GM12878 (cell line): ENCODE results near the gene GPR179. TPM values are rescaled to one million over a fixed set of nuclear protein-coding genes. Genes with fewer than 3 reads are reported as not detected.

Experiments
- ATAC-seq: fragments of 200-7000 bp; cut with Tn5 transposase; 3 replicates; pipeline ENCODE4 v1.9.1; 2020; ENCODE audit warnings: mild to moderate bottlenecking, moderate library complexity
- BruUV-seq: library from RNA; stranded (reverse); fragments of 400-500 nt; replicated peaks from 2 replicates; lab custom pipeline; 2021; lab: Mats Ljungman, UMichigan
- CTCF ChIA-PET: fragments of 300-600 bp; sonication (Branson Sonifier 250); formaldehyde crosslinking; extraction: SDS; loops from one replicate; lab custom pipeline; 2021; ENCODE audit warnings: inconsistent platforms; lab: Yijun Ruan, JAX
- POLR2A ChIA-PET: fragments of 350-600 bp; formaldehyde crosslinking; extraction: SDS; loops from one replicate; lab custom pipeline; 2021; ENCODE audit warnings: inconsistent platforms; lab: Charles Lee
- RAD21 ChIA-PET: fragments of 300-600 bp; sonication (Branson Sonifier 250); formaldehyde crosslinking; loops from one replicate; lab custom pipeline; 2023; ENCODE audit warnings: antibody characterized with exemption; ENCODE audit not compliant: unreplicated experiment; lab: Charles Lee
- SMC1A ChIA-PET: fragments of 300-600 bp; sonication (Branson Sonifier 250); formaldehyde crosslinking; loops from one replicate; lab custom pipeline; 2023; ENCODE audit not compliant: unreplicated experiment, uncharacterized antibody; lab: Charles Lee
- DNase-seq: peaks from one replicate; pipeline ENCODE4 v3.0.0-alpha.2; 2011; ENCODE audit warnings: low read depth, low spot score
- FAIRE-seq: peaks from 3 replicates; lab custom pipeline; 2011; peaks lifted over from hg19 to GRCh38; lab: Jason Lieb, UNC
- H2AFZ ChIP-seq: 2 replicates; pipeline ENCODE4 v1.6.0; 2011; ENCODE audit warnings: low read depth, low read length, control low read depth; ENCODE audit not compliant: control insufficient read depth
- H3K27ac ChIP-seq: 2 replicates; pipeline ENCODE4 v1.5.1; 2011; ENCODE audit warnings: control low read depth; ENCODE audit not compliant: control insufficient read depth, insufficient read depth
- H3K27me3 ChIP-seq, 2 experiments: replicated peaks in 1 of 2; 2 replicates each; pipeline versions ENCODE4 v1.6.0 to v1.6.1; 2011; ENCODE audit warnings: low read length in 1 of 2; ENCODE audit not compliant: control insufficient read depth in 2 of 2, insufficient read depth in 2 of 2
- H3K36me3 ChIP-seq, 2 experiments: 2 replicates each; pipeline ENCODE4 v1.5.1; 2011; ENCODE audit warnings: low read length in 1 of 2; ENCODE audit not compliant: control insufficient read depth in 2 of 2, insufficient read depth in 2 of 2
- H3K4me1 ChIP-seq: 2 replicates; pipeline ENCODE4 v1.6.1; 2011; ENCODE audit warnings: mild to moderate bottlenecking, low read length, moderate library complexity, mixed read lengths; ENCODE audit not compliant: control insufficient read depth, insufficient read depth
- H3K4me2 ChIP-seq: 2 replicates; pipeline ENCODE4 v1.6.0; 2011; ENCODE audit warnings: control low read depth; ENCODE audit not compliant: control insufficient read depth, insufficient read depth
- H3K4me3 ChIP-seq: fragments of 200-600 bp; sonication (generic); 2 replicates; pipeline ENCODE4 v1.5.1; 2016
- H3K79me2 ChIP-seq: 2 replicates; pipeline ENCODE4 v1.6.0; 2011; ENCODE audit warnings: low read length; ENCODE audit not compliant: control insufficient read depth, insufficient read depth
- H3K9ac ChIP-seq: 2 replicates; pipeline ENCODE4 v1.8.0; 2011; ENCODE audit warnings: low read length, control low read depth, mixed read lengths; ENCODE audit not compliant: control insufficient read depth, insufficient read depth
- H3K9me3 ChIP-seq: replicated peaks from 3 replicates; pipeline ENCODE4 v1.5.1; 2011; ENCODE audit warnings: mild to moderate bottlenecking, low read length; ENCODE audit not compliant: control insufficient read depth, insufficient read depth
- H4K20me1 ChIP-seq: 2 replicates; pipeline ENCODE4 v1.6.0; 2011; ENCODE audit not compliant: control insufficient read depth, insufficient read depth
- BCL11A ChIP-seq: IDR thresholded peaks from 2 replicates; pipeline ENCODE4 v1.6.1; 2011; ENCODE audit warnings: low read depth, low read length
- CEBPB ChIP-seq, 2 experiments: fragments of 150-350 bp in 1 of 2; IDR thresholded peaks; 2 replicates each; pipeline ENCODE4 v1.6.1; 2012 to 2014; ENCODE audit warnings: low read depth in 2 of 2, low read length in 2 of 2, borderline replicate concordance in 1 of 2, inconsistent platforms in 1 of 2
- DPF2 ChIP-seq: fragments of 450-650 bp; IDR thresholded peaks from 2 replicates; pipeline ENCODE4 v1.6.1; 2017; ENCODE audit warnings: mild to moderate bottlenecking
- ETV6 ChIP-seq, 2 experiments: fragments of 450-650 bp in 1 of 2; IDR thresholded peaks in 1 of 2; conservative IDR thresholded peaks in 1 of 2; 2 replicates each; pipeline ENCODE4 v1.6.1; 2014; ENCODE audit warnings: antibody characterized with exemption in 1 of 2, borderline replicate concordance in 1 of 2, low read depth in 1 of 2, mild to moderate bottlenecking in 1 of 2, moderate library complexity in 1 of 2
- NRF1 ChIP-seq: conservative IDR thresholded peaks from 2 replicates; pipeline ENCODE4 v1.6.1; 2011; ENCODE audit warnings: mild to moderate bottlenecking, low read depth, low read length, improper control_type of control experiment
- PAX8 ChIP-seq: fragments of 450-650 bp; IDR thresholded peaks from 2 replicates; pipeline ENCODE4 v1.6.1; 2017; ENCODE audit warnings: mild to moderate bottlenecking, moderate library complexity
- RBBP5 ChIP-seq: fragments of 200-600 bp; sonication (generic); conservative IDR thresholded peaks from 2 replicates; pipeline ENCODE4 v1.6.1; 2016
- SPI1 ChIP-seq: IDR thresholded peaks from 2 replicates; pipeline ENCODE4 v1.6.1; 2011; ENCODE audit warnings: low read depth, mild to moderate bottlenecking, low read length, moderate library complexity, borderline replicate concordance; ENCODE audit not compliant: insufficient read depth
- YY1 ChIP-seq: IDR thresholded peaks from 2 replicates; pipeline ENCODE4 v1.6.1; 2011; ENCODE audit warnings: low read depth, mild to moderate bottlenecking, low read length
- ZBTB33 ChIP-seq: fragments of 450-650 bp; IDR thresholded peaks from 2 replicates; pipeline ENCODE4 v1.6.1; 2017; ENCODE audit warnings: mild to moderate bottlenecking
- WGBS: methylation state at CpG from one replicate; pipeline ENCODE4 v1.1.6; 2016; ENCODE audit warnings: low lambda C conversion rate; ENCODE audit not compliant: insufficient replicate concordance, insufficient coverage; ENCODE audit errors: missing lambda C conversion rate; 5-methylcytosine and 5-hydroxymethylcytosine counted together
- in situ Hi-C: fragments of 300-500 bp; cut with MboI; formaldehyde crosslinking; loops from 9 replicates; pipeline ENCODE4 v1.14.3; 2018; ENCODE audit warnings: mixed read lengths
- intact Hi-C: fragments of 100-400 bp; cut with micrococcal nuclease; formaldehyde crosslinking; loops from one replicate; pipeline ENCODE4 v1.14.2; 2022; ENCODE audit not compliant: unreplicated experiment
- polyA plus RNA-seq, 11 experiments: library from polyadenylated mRNA; depleted of rRNA in 4 of 11; unstranded in 6 of 11; stranded (reverse) in 5 of 11; fragments of >200 nt; fragmentation: Nextera tagmentation in 4 of 11; fragmentation: Illumina TruSeq in 1 of 11; extraction: Ambion mirVana in 4 of 11; extraction: Trizol in 1 of 11; gene quantifications; 1 replicate in 1 of 11; 2 replicates in 10 of 11; pipeline versions ENCODE4 v1.2.1 to v1.2.3, GENCODE V29; 2011 to 2016; ENCODE audit warnings: inconsistent platforms in 2 of 11, missing spikeins in 2 of 11, low read depth in 1 of 11
- total RNA-seq, 4 experiments: library from RNA; depleted of rRNA in 3 of 4; stranded (reverse); fragments of >200 nt in 3 of 4; fragmentation: Illumina TruSeq in 1 of 4; extraction: Trizol in 1 of 4; gene quantifications; 2 replicates each; pipeline versions ENCODE4 v1.2.1 to v1.2.3, GENCODE V29; 2013 to 2021
- TF ChIP-seq, protein P1 (sequence below): IDR thresholded peaks from 2 replicates; pipeline ENCODE4 v1.6.1; 2012; ENCODE audit warnings: low read depth, low read length, improper control_type of control experiment

The GPR179 gene
- total and polyA plus RNA-seq, 10 of the 15 experiments (the other 5 are each of a cell fraction or from before 2014, with no cell fraction given) = under 0.01 to 0.08 (median 0.01) TPM; not detected in 3

DNA sequence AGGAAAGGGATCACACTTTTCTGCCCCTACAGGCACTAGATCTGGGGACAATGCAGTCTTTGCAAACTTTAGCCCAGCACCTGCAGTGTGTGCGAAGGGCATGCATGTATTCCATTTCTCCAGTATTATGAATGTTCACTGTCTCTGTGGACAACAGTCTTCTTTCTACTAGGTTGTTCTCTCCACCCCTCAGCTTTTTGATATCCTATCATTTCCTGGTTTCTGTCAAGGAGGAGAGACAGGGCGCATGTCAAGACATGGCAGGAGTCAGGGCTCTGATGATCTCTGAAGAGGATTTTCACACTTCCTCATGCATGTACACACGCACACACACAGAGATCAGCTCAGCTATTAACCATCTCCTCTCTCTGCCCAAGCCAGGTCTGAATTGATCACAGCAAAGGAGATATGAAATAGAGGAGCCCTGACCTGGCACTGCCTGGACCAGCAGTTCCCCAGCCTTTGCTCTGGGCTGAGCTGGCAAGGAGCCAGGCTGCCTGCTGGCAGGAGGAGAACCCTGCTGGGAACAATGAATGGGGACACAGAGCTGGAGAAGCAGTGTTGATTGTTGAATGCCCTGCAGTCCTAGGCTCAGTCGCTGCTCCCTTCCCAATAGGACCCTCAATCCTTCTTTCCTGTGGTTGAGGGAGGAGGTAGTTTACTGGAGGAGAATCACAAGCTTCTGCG lies 2.6 kb downstream of the GPR179 start:
- H3K27ac ChIP-seq = no peak overlapping the region
- no peak for TF ChIP-seq YY1
- TF ChIP-seq DPF2 = no peak
- in situ Hi-C loops (loop anchor here (10.0 kb wide), 1 partner anchor 134 kb away; no protein-coding TSS in a partner anchor), intact Hi-C loops (no loop called here)
- 39% methylated on average over 5 of the region's 5 CpGs for WGBS
- SMC1A ChIA-PET = interaction anchor here (0.5 to 1.7 kb wide), 3 partner anchors 12 to 73 kb away, joined by 3 to 6 read pairs (median 4); no protein-coding TSS in a partner anchor
- H3K4me3 ChIP-seq = no peak overlapping the region
- DNase-seq = no peak
- CTCF ChIA-PET = interaction anchor here (1.2 to 1.4 kb wide), 3 partner anchors 8 to 73 kb away, joined by 3 to 4 read pairs (median 3); no protein-coding TSS in a partner anchor
- POLR2A ChIA-PET = no interaction called here
- no peaks in the 10 kb centered on the region for H3K79me2 ChIP-seq
- no peaks in the 10 kb centered on the region for H3K4me1 ChIP-seq
- no peak for FAIRE-seq
- H4K20me1 ChIP-seq = no peaks in the 10 kb centered on the region
- no peak; the same call in 2 of the 3 replicates for ATAC-seq
- H3K27me3 ChIP-seq = no peaks in the 10 kb centered on the region; a peak in 1 of 4 replicates
- H3K36me3 ChIP-seq = no peaks in the 10 kb centered on the region
- H3K9me3 ChIP-seq = no peaks in the 10 kb centered on the region
- H2AFZ ChIP-seq = no peak overlapping the region; the same call in 1 of the 2 replicates
- H3K4me2 ChIP-seq = no peak overlapping the region
- RAD21 ChIA-PET = interaction anchor here (1.8 kb wide), 1 partner anchor 73 kb away, joined by 5 read pairs; no protein-coding TSS in a partner anchor
- no TSS peak for BruUV-seq
- no peak overlapping the region for H3K9ac ChIP-seq

- in situ Hi-C loops = loop anchor here (10.0 kb wide), 1 partner anchor 135 kb away; no protein-coding TSS in a partner anchor
- CTCF ChIA-PET = interaction anchor here (0.7 to 1.4 kb wide), 2 partner anchors 9 to 75 kb away, joined by 4 to 6 read pairs; no protein-coding TSS in a partner anchor
- RAD21 ChIA-PET = interaction anchor here (1.0 kb wide), 1 partner anchor 9 kb away, joined by 3 read pairs; no protein-coding TSS in a partner anchor
- FAIRE-seq = no peak
- no peak for ATAC-seq
- no peak overlapping the region for H3K4me2 ChIP-seq
- POLR2A ChIA-PET = no interaction called here
- H3K4me3 ChIP-seq = no peak overlapping the region
- H3K79me2 ChIP-seq = no peaks in the 10 kb centered on the region
- TF ChIP-seq NRF1 = no peak
- no peak for TF ChIP-seq PAX8
- TF ChIP-seq SPI1 = no peak
- no peak for TF ChIP-seq YY1
- TF ChIP-seq, protein P1, sequence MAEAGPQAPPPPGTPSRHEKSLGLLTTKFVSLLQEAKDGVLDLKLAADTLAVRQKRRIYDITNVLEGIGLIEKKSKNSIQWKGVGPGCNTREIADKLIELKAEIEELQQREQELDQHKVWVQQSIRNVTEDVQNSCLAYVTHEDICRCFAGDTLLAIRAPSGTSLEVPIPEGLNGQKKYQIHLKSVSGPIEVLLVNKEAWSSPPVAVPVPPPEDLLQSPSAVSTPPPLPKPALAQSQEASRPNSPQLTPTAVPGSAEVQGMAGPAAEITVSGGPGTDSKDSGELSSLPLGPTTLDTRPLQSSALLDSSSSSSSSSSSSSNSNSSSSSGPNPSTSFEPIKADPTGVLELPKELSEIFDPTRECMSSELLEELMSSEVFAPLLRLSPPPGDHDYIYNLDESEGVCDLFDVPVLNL = no peak
- TF ChIP-seq ETV6 (conservative IDR thresholded peaks at IDR 0.05 in 1 of 2, IDR thresholded peaks at IDR 0.05 in 1 of 2; ENCODE audit: borderline replicate concordance in 1 of 2, low read depth in 1 of 2) = no peak
- TF ChIP-seq RBBP5 = no peak
- TF ChIP-seq BCL11A = no peak
- TF ChIP-seq ZBTB33 = no peak
- TF ChIP-seq CEBPB (IDR thresholded peaks at IDR 0.05; ENCODE audit: borderline replicate concordance in 1 of 2, low read depth in 2 of 2, low read length in 2 of 2) = no peak
- no peak for DNase-seq
- intact Hi-C loops = no loop called here
- no peaks in the 10 kb centered on the region; a peak in 1 of 4 replicates for H3K27me3 ChIP-seq
- SMC1A ChIA-PET = interaction anchor here (0.8 kb wide), 1 partner anchor 9 kb away, joined by 4 read pairs; no protein-coding TSS in a partner anchor
- H3K4me1 ChIP-seq = no peaks in the 10 kb centered on the region
- BruUV-seq = no TSS peak
- no peaks in the 10 kb centered on the region for H3K9me3 ChIP-seq
- H3K27ac ChIP-seq = no peak overlapping the region
- no peaks in the 10 kb centered on the region for H4K20me1 ChIP-seq
- no peak overlapping the region for H2AFZ ChIP-seq
- H3K36me3 ChIP-seq = no peaks in the 10 kb centered on the region
- H3K9ac ChIP-seq = no peak overlapping the region
These were observed 3.9 kb downstream of the GPR179 start for GRCh38 chr17:38339891-38340290.
